Karpas-422 (cell line): ENCODE measurements around the gene PPFIA2. TPM values are rescaled to one million over a fixed set of nuclear protein-coding genes. Genes with fewer than 3 reads are reported as not detected.

Source experiments
- DNase-seq: peaks from one replicate; pipeline ENCODE4 v3.0.0-alpha.2; 2015
- H2AFZ ChIP-seq: fragments of 200-600 bp; sonication (generic); 2 replicates; pipeline ENCODE4 v1.6.1; 2014; ENCODE audit warnings: antibody characterized with exemption, low read length, mixed read lengths
- H3K27ac ChIP-seq: fragments of 200-600 bp; sonication (generic); 2 replicates; pipeline ENCODE4 v1.5.1; 2014; ENCODE audit warnings: mild to moderate bottlenecking, low read length, moderate library complexity
- H3K27me3 ChIP-seq: fragments of 200-600 bp; sonication (generic); 2 replicates; pipeline ENCODE4 v1.6.1; 2014; ENCODE audit warnings: low read length, mixed read lengths
- H3K36me3 ChIP-seq: fragments of 200-600 bp; sonication (generic); 2 replicates; pipeline ENCODE4 v1.6.1; 2014; ENCODE audit warnings: low read length, mixed read lengths; ENCODE audit not compliant: insufficient read depth
- H3K4me1 ChIP-seq: fragments of 200-600 bp; sonication (generic); 2 replicates; pipeline ENCODE4 v1.6.1; 2014; ENCODE audit warnings: mild to moderate bottlenecking, low read length, mixed read lengths
- H3K4me2 ChIP-seq: fragments of 200-600 bp; sonication (generic); 2 replicates; pipeline ENCODE4 v1.6.1; 2014; ENCODE audit warnings: low read length, low read depth, mild to moderate bottlenecking; ENCODE audit not compliant: poor library complexity, severe bottlenecking
- H3K4me3 ChIP-seq: fragments of 200-600 bp; sonication (generic); 2 replicates; pipeline ENCODE4 v1.5.1; 2014; ENCODE audit warnings: mild to moderate bottlenecking, antibody characterized with exemption, low read length, mixed read lengths
- H3K79me2 ChIP-seq: fragments of 200-600 bp; sonication (generic); 2 replicates; pipeline ENCODE4 v1.6.1; 2014; ENCODE audit warnings: mild to moderate bottlenecking, low read length, mixed read lengths
- H3K9ac ChIP-seq: fragments of 200-600 bp; sonication (generic); 2 replicates; pipeline ENCODE4 v1.6.0; 2014; ENCODE audit warnings: low read length
- H3K9me2 ChIP-seq: fragments of 200-600 bp; sonication (generic), shearing (Covaris generic); replicated peaks from 2 replicates; pipeline ENCODE4 v1.6.0; 2014; ENCODE audit warnings: mild to moderate bottlenecking, low read length, moderate library complexity; ENCODE audit not compliant: insufficient read depth
- H3K9me3 ChIP-seq: fragments of 300-700, 200-600 bp; sonication (generic); 2 replicates; pipeline ENCODE4 v1.6.1; 2014; ENCODE audit warnings: low read length, mixed read lengths
- H4K20me1 ChIP-seq: fragments of 200-600 bp; sonication (generic); 2 replicates; pipeline ENCODE4 v1.6.1; 2014; ENCODE audit warnings: mild to moderate bottlenecking, antibody characterized with exemption, low read length, low read depth; ENCODE audit not compliant: insufficient read depth
- total RNA-seq: library from RNA; depleted of rRNA; stranded (reverse); fragments of >200 nt; shearing (Covaris generic); gene quantifications from 2 replicates; pipeline ENCODE4 v1.2.3, GENCODE V29; 2014; ENCODE audit warnings: low replicate concordance

Gene PPFIA2
- total RNA-seq, 1 experiment from 2014 or later = not detected

DNA sequence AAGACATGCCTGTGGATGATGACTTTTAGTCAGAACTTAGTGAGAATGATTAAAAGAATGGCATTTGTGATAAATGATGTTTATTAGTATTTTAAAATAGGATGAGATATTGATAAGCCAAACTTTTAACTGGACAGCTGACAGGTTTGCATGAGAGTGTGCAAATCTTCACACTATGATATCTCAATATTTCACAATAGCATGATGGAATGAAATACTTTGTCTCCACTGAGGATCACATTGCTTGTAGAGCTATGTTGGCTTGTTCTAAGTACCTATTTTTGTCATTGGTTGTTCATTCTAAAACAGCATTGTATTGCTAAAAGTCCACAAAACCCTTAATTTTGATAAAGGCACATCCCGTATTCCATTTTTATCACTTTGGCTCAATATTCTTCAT lies 359.1 kb downstream of the PPFIA2 start:
- Histone ChIP-seq H3K27me3 (no peaks in the 10 kb centered on the region), H2AFZ (no peak overlapping the region), H3K4me1 (no peaks in the 10 kb centered on the region), H3K79me2 (no peaks in the 10 kb centered on the region), H3K4me3 (no peak overlapping the region), H4K20me1 (no peaks in the 10 kb centered on the region), H3K9me3 (no peaks in the 10 kb centered on the region), H3K9ac (no peak overlapping the region), H3K4me2 (no peak overlapping the region), H3K36me3 (no peaks in the 10 kb centered on the region), H3K27ac (no peak overlapping the region), H3K9me2 (no peaks in the 10 kb centered on the region)
- DNase-seq = no peak

DNA sequence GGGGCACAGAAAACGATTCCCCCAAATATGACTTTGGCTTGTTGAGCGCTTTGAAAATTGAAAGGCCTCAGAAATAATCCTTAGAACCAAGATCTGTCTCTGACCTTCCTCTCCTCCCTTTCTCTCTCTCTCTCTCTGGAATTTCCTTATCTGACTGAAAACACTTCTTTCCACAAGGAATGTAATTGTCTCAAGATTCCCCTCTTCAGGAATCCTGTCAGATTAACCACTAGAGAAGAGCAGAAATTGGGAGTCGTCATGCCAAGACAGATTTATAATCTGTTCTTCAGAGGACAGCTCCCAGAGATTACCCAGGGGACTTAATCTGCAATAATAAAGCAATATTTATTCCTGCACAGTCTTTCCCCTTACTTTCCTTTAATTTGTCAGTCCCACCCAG lies 363.7 kb downstream of the PPFIA2 start:
- H3K4me3 ChIP-seq = no peak overlapping the region
- H3K27me3 ChIP-seq = no peaks in the 10 kb centered on the region
- no peaks in the 10 kb centered on the region for H4K20me1 ChIP-seq
- H3K9ac ChIP-seq = no peak overlapping the region
- H3K9me3 ChIP-seq = no peaks in the 10 kb centered on the region
- no peak for DNase-seq
- H3K4me1 ChIP-seq = no peaks in the 10 kb centered on the region
- H2AFZ ChIP-seq = no peak overlapping the region
- H3K36me3 ChIP-seq = no peaks in the 10 kb centered on the region
- H3K9me2 ChIP-seq = no peaks in the 10 kb centered on the region
- no peak overlapping the region for H3K4me2 ChIP-seq
- H3K79me2 ChIP-seq = no peaks in the 10 kb centered on the region
- H3K27ac ChIP-seq = no peak overlapping the region

DNA sequence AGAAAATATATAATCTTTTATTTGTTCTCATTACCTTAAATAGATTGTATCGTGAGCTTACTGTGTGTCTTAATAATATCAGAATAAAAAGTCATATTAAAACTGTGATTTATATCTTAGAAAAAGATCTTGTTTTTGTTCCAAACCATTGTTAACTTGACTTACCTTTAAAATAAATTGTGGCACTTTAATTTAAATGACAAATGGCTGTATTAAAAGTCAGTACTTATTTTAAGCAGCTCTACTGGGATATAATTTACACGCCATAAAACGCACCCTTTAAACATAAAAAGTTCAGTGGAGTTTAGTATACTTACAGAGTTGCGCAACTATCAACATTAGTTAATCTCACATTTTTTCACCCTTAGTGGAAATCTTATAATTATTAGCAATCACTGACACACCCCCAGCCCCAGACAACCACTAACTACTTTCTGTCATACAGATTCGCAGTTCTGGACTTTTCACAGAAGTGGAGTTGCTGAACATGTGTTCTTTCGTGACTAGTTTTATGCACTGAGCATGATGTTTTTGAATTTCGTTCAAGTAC lies 369.5 kb downstream of the PPFIA2 start:
- H4K20me1 ChIP-seq = no peaks in the 10 kb centered on the region
- no peaks in the 10 kb centered on the region for H3K36me3 ChIP-seq
- no peaks in the 10 kb centered on the region for H3K9me2 ChIP-seq
- no peaks in the 10 kb centered on the region for H3K27me3 ChIP-seq
- no peak overlapping the region for H3K27ac ChIP-seq
- H3K4me3 ChIP-seq = no peak overlapping the region
- no peak overlapping the region for H2AFZ ChIP-seq
- no peak for DNase-seq
- no peaks in the 10 kb centered on the region for H3K79me2 ChIP-seq
- no peaks in the 10 kb centered on the region for H3K9me3 ChIP-seq
- no peaks in the 10 kb centered on the region for H3K4me1 ChIP-seq
- H3K9ac ChIP-seq = no peak overlapping the region
- H3K4me2 ChIP-seq = no peak overlapping the region

DNA sequence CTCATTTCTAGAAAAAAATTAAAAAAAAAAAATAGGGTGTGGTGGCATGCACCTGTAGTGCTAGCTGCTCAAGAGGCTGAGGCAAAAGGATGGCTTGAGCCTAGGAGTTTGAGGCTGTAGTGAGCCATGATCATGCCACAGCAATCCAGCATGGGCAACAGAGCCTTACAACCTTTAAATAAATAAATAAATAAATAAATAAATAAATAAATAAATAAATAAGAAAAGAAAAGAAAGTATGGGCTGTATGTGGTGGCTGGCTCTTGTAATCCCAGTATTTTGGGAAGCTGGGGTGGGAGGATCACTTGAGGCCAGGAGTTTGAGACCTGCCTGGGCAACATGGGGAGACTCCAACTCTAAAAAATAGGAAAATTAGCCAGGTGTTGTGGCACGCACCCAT lies 373.0 kb downstream of the PPFIA2 start:
- Histone ChIP-seq H3K4me1 (no peaks in the 10 kb centered on the region), H3K4me2 (no peak overlapping the region), H3K79me2 (no peaks in the 10 kb centered on the region), H3K9me3 (no peaks in the 10 kb centered on the region), H3K4me3 (no peak overlapping the region), H3K27me3 (no peaks in the 10 kb centered on the region), H2AFZ (no peak overlapping the region), H3K27ac (no peak overlapping the region), H3K9ac (no peak overlapping the region), H3K36me3 (no peaks in the 10 kb centered on the region), H3K9me2 (no peaks in the 10 kb centered on the region), H4K20me1 (no peaks in the 10 kb centered on the region)
- no peak for DNase-seq

DNA sequence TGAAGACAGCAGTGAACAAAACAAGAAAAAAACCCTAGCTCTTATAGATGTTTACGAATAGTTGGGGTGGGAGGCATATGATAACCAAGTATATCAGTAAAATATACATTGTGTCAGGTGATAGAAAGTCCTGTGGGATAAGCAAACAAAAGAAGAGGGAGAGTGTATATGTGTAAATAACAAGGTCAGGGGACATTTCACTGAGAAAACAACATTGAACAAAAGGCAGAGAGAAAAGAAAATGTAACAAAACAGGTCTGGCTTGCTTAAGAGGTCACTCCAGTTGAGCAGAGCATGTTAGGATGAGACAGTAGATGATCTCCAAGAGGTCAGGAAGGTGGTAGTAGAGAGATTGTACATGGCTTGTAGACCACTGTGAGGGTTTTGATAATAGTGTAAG lies 377.2 kb downstream of the PPFIA2 start:
- no peaks in the 10 kb centered on the region for H3K4me1 ChIP-seq

DNA sequence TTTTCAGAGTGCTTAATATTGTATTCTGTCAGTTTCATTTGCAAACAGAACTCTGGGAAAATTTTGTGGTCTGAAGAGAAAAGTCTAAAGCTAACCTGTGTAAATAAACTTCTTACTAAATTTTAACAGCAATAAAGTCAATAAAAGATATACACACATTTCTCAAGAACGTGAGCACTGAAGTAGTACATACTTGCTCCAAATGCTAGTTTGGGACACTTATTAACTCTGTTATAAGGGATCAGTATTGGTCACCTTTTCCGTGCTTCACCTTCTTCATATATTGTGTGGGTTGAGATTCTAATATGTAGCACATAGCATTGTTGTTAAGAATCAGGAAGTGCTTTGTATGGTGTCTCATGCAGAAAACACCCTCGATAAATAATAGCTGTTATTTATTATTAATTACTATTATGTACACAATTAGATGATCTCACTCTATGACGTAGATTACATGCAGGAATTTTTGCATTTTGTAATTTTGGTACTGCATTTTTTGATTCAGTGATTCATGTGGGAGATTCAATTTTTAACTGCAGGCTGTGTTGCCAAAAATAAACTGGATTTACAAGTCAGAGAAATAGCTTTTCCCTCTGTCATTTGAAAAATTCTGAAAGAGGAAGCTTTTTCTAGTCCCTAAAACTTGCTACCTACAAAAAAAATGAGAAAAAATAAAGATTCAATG lies 380.4 kb downstream of the PPFIA2 start:
- H3K4me3 ChIP-seq = no peak overlapping the region
- no peak overlapping the region for H2AFZ ChIP-seq
- no peaks in the 10 kb centered on the region for H3K27me3 ChIP-seq
- no peak for DNase-seq
- H3K36me3 ChIP-seq = no peaks in the 10 kb centered on the region
- H3K4me1 ChIP-seq = no peaks in the 10 kb centered on the region
- no peak overlapping the region for H3K9ac ChIP-seq
- H3K79me2 ChIP-seq = no peaks in the 10 kb centered on the region
- H3K4me2 ChIP-seq = no peak overlapping the region
- no peaks in the 10 kb centered on the region for H3K9me3 ChIP-seq
- H3K27ac ChIP-seq = no peak overlapping the region
- no peaks in the 10 kb centered on the region for H3K9me2 ChIP-seq
- H4K20me1 ChIP-seq = no peaks in the 10 kb centered on the region

More for the DNA sequence above, 377.2 kb downstream of the PPFIA2 start:
- H3K27me3 ChIP-seq = no peaks in the 10 kb centered on the region
- H3K9me2 ChIP-seq = no peaks in the 10 kb centered on the region
- no peaks in the 10 kb centered on the region for H3K79me2 ChIP-seq
- no peak for DNase-seq
- no peak overlapping the region for H3K4me3 ChIP-seq
- H3K9me3 ChIP-seq = no peaks in the 10 kb centered on the region
- H3K9ac ChIP-seq = no peak overlapping the region
- no peak overlapping the region for H2AFZ ChIP-seq
- H3K36me3 ChIP-seq = no peaks in the 10 kb centered on the region
- no peak overlapping the region for H3K4me2 ChIP-seq
- no peak overlapping the region for H3K27ac ChIP-seq
- H4K20me1 ChIP-seq = no peaks in the 10 kb centered on the region

DNA sequence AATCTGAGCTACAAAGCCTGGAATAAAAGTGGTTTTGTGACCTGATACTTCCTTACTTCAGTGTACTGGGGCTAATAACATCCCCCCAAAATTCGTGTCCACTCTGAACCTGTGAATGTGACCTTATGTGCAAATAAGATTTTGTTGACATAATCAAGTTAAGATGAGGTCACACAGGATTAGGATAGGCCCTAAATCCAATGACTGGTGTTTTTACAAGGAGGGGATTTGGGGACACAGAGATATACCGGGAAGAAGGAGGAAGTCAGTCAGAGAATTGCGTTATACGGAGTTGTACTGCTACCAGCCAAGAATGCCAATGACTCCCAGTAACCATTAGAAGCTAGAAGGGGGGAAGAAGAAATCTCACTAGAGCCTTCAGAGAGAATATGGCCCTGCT lies 381.4 kb downstream of the PPFIA2 start:
- H3K79me2 ChIP-seq = no peaks in the 10 kb centered on the region

DNA sequence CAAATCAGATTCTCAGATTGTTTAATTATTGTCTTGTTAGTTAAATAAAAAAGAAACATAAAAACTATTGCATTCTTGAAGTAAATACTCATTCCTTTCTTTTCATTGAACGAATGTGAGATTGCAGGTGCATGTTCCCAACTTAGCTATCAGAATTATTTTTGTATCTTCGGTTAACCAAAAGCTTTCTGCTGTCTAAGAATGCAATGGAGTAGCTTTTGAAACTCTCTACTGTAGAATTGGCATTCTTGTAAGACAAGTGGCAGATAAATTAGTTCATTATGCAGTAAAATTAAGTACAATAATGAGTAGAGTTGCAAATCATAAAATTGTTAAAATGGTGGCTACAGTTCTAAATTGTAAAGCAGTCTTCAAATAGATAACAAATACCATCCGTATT lies 383.2 kb downstream of the PPFIA2 start:
- no peak overlapping the region for H2AFZ ChIP-seq
- no peak overlapping the region for H3K9ac ChIP-seq
- DNase-seq = no peak

More for the DNA sequence above, 381.4 kb downstream of the PPFIA2 start:
- no peak for DNase-seq
- H3K4me2 ChIP-seq = no peak overlapping the region
- no peaks in the 10 kb centered on the region for H4K20me1 ChIP-seq
- H3K36me3 ChIP-seq = no peaks in the 10 kb centered on the region
- H2AFZ ChIP-seq = no peak overlapping the region
- H3K4me3 ChIP-seq = no peak overlapping the region
- H3K9me3 ChIP-seq = no peaks in the 10 kb centered on the region
- H3K27ac ChIP-seq = no peak overlapping the region
- no peak overlapping the region for H3K9ac ChIP-seq
- H3K27me3 ChIP-seq = no peaks in the 10 kb centered on the region
- H3K4me1 ChIP-seq = no peaks in the 10 kb centered on the region
- H3K9me2 ChIP-seq = no peaks in the 10 kb centered on the region

More for the DNA sequence above, 383.2 kb downstream of the PPFIA2 start:
- Histone ChIP-seq H3K36me3 (no peaks in the 10 kb centered on the region), H3K27ac (no peak overlapping the region), H3K9me3 (no peaks in the 10 kb centered on the region), H3K4me3 (no peak overlapping the region), H4K20me1 (no peaks in the 10 kb centered on the region), H3K4me1 (no peaks in the 10 kb centered on the region), H3K4me2 (no peak overlapping the region), H3K27me3 (no peaks in the 10 kb centered on the region), H3K79me2 (no peaks in the 10 kb centered on the region), H3K9me2 (no peaks in the 10 kb centered on the region)
